IPS-20b (cell line): Measurements from ENCODE around the gene ST6GALNAC5.

Experiments
- H3K27ac ChIP-seq: one replicate; pipeline ENCODE4 v1.5.1; 2013; ENCODE audit warnings: low read length
- H3K27me3 ChIP-seq: 2 replicates; pipeline ENCODE4 v1.6.1; 2013; ENCODE audit warnings: mild to moderate bottlenecking, low read length, inconsistent platforms; ENCODE audit not compliant: insufficient read depth
- H3K36me3 ChIP-seq: 2 replicates; pipeline ENCODE4 v1.6.1; 2013; ENCODE audit warnings: low read depth, mild to moderate bottlenecking, inconsistent platforms, low read length, moderate library complexity; ENCODE audit not compliant: insufficient read depth
- H3K4me1 ChIP-seq: 2 replicates; pipeline ENCODE4 v1.6.1; 2013; ENCODE audit warnings: mild to moderate bottlenecking, control low read depth, inconsistent platforms, low read length, moderate library complexity; ENCODE audit not compliant: insufficient read depth
- H3K4me3 ChIP-seq: 2 replicates; pipeline ENCODE4 v1.5.1; 2013; ENCODE audit warnings: mild to moderate bottlenecking, low read length, inconsistent platforms
- H3K9ac ChIP-seq: 2 replicates; pipeline ENCODE4 v1.6.1; 2013; ENCODE audit warnings: low read depth, mild to moderate bottlenecking, inconsistent platforms, low read length, moderate library complexity
- H3K9me3 ChIP-seq: 2 replicates; pipeline ENCODE4 v1.6.1; 2013; ENCODE audit warnings: mild to moderate bottlenecking, low read depth, low read length, inconsistent platforms; ENCODE audit not compliant: insufficient read depth

Gene ST6GALNAC5

GRCh38 chr1:77038000-77038399 is 170.7 kb downstream of the ST6GALNAC5 start:
- no peak overlapping the region for H3K4me3 ChIP-seq
- no peak overlapping the region for H3K9ac ChIP-seq
- no peaks in the 10 kb centered on the region for H3K27me3 ChIP-seq
- no peaks in the 10 kb centered on the region for H3K36me3 ChIP-seq
- H3K27ac ChIP-seq, result no peak overlapping the region
- H3K9me3 ChIP-seq, result no peaks in the 10 kb centered on the region
- no peaks in the 10 kb centered on the region for H3K4me1 ChIP-seq

DNA sequence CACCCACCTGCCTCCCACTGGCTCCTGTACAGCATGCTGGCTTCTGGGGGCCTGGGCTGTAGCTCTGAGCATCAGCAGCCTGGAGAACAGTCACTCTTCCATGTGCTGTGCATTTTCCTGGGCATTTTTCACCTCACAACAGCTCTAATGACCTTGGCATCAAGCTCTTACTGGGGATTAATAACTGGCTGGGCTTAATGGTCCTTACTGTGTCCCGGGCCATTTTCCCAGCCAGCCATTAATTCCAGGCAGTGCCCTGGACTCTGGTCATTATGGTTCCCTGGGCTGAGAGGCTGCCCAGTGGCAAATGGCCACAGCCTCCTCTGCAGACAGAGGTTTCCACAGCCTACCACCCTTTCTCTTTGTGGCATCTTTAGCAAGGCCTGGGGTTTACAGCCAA is 171.8 kb downstream of the ST6GALNAC5 start:
- Histone ChIP-seq H3K9ac (no peak overlapping the region), H3K36me3 (no peaks in the 10 kb centered on the region), H3K27me3 (no peaks in the 10 kb centered on the region), H3K4me3 (no peak overlapping the region), H3K4me1 (no peaks in the 10 kb centered on the region), H3K9me3 (no peaks in the 10 kb centered on the region), H3K27ac (no peak overlapping the region)

- no peak overlapping the region for H3K4me3 ChIP-seq
- no peaks in the 10 kb centered on the region for H3K27me3 ChIP-seq
- H3K9ac ChIP-seq, result no peak overlapping the region
- H3K9me3 ChIP-seq, result no peaks in the 10 kb centered on the region
- no peaks in the 10 kb centered on the region for H3K36me3 ChIP-seq
- no peak overlapping the region for H3K27ac ChIP-seq
- H3K4me1 ChIP-seq, result no peaks in the 10 kb centered on the region
Observed at GRCh38 chr1:77039739-77040138, 172.5 kb downstream of the ST6GALNAC5 start.

DNA sequence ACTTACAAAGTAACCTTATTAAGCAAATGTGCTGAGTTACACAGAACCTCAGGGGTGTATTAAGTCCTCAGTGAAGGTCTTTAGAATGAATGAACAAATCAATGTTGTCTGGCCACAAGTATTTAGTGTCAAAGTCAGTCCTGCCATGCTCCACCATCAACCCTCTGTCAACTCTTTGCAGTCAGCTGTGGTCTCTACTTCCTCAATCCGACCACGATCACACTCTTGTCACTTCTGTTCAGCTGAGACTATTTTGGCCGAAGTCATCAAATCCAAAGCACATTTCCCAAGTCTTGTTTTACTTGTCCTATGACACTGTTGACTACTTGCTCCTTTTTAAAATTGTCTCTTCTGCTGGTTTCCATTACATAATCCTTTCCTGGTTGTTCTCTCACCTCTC is 173.5 kb downstream of the ST6GALNAC5 start:
- Histone ChIP-seq H3K9ac (no peak overlapping the region), H3K9me3 (no peaks in the 10 kb centered on the region), H3K4me1 (no peaks in the 10 kb centered on the region), H3K27ac (no peak overlapping the region), H3K36me3 (no peaks in the 10 kb centered on the region), H3K4me3 (no peak overlapping the region), H3K27me3 (no peaks in the 10 kb centered on the region)

DNA sequence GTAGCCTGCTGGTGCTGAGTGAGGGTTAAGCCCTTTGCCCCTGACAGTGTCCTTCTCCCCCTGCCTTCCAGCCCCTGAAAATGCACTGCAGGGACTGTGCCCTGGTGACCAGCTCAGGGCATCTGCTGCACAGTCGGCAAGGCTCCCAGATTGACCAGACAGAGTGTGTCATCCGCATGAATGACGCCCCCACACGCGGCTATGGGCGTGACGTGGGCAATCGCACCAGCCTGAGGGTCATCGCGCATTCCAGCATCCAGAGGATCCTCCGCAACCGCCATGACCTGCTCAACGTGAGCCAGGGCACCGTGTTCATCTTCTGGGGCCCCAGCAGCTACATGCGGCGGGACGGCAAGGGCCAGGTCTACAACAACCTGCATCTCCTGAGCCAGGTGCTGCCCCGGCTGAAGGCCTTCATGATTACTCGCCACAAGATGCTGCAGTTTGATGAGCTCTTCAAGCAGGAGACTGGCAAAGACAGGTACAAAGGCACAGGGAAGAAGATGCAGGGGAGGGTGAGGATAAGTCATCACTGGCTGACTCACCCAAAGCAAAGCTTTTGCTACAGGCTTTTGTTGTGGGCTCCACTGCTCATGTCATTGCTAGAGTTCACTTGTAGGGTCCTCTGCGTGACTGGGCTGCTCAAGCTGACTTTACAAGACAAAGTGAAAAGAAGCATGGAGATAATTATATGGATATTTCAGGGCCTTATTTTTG is 177.0 kb downstream of the ST6GALNAC5 start:
- H3K4me3 ChIP-seq, result no peak overlapping the region
- no peak overlapping the region for H3K9ac ChIP-seq
- H3K9me3 ChIP-seq, result no peaks in the 10 kb centered on the region
- no peaks in the 10 kb centered on the region for H3K4me1 ChIP-seq
- no peaks in the 10 kb centered on the region for H3K27me3 ChIP-seq
- H3K36me3 ChIP-seq, result no peaks in the 10 kb centered on the region
- no peak overlapping the region for H3K27ac ChIP-seq

DNA sequence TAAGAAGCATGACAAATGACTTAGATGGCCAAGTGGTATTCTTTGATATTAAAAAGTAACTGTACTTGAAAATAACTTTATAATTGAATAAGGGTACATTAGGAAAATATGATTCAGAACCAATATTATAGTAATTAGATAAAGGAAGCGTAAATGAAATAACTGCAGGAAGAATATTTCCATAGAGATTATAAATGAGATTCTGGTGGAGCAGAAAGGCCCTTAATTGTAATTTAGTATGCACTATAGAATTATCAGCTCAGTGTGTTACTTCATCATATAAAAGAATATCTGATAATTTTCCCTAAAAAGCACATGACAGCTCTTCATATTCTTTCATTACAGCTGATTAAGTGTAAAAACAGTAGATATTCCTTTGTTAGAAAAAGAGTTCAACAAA is 180.3 kb downstream of the ST6GALNAC5 start:
- H3K36me3 ChIP-seq, result no peaks in the 10 kb centered on the region
- H3K9me3 ChIP-seq, result no peaks in the 10 kb centered on the region
- no peak overlapping the region for H3K9ac ChIP-seq
- H3K27ac ChIP-seq, result no peak overlapping the region
- no peak overlapping the region for H3K4me3 ChIP-seq
- H3K27me3 ChIP-seq, result no peaks in the 10 kb centered on the region
- H3K4me1 ChIP-seq, result no peaks in the 10 kb centered on the region

- Histone ChIP-seq H3K4me3 (no peak overlapping the region), H3K4me1 (no peaks in the 10 kb centered on the region), H3K9ac (no peak overlapping the region)
Observed at GRCh38 chr1:77047978-77048614, 180.8 kb downstream of the ST6GALNAC5 start.

GRCh38 chr1:77048615-77049005 is 181.3 kb downstream of the ST6GALNAC5 start:
- Histone ChIP-seq H3K27ac (no peak overlapping the region), H3K9me3 (no peaks in the 10 kb centered on the region), H3K9ac (no peak overlapping the region), H3K36me3 (no peaks in the 10 kb centered on the region), H3K27me3 (no peaks in the 10 kb centered on the region), H3K4me3 (no peak overlapping the region), H3K4me1 (no peaks in the 10 kb centered on the region)

More at GRCh38 chr1:77047978-77048614, 180.8 kb downstream of the ST6GALNAC5 start:
- H3K27me3 ChIP-seq, result no peaks in the 10 kb centered on the region
- H3K27ac ChIP-seq, result no peak overlapping the region
- H3K36me3 ChIP-seq, result no peaks in the 10 kb centered on the region
- no peaks in the 10 kb centered on the region for H3K9me3 ChIP-seq

DNA sequence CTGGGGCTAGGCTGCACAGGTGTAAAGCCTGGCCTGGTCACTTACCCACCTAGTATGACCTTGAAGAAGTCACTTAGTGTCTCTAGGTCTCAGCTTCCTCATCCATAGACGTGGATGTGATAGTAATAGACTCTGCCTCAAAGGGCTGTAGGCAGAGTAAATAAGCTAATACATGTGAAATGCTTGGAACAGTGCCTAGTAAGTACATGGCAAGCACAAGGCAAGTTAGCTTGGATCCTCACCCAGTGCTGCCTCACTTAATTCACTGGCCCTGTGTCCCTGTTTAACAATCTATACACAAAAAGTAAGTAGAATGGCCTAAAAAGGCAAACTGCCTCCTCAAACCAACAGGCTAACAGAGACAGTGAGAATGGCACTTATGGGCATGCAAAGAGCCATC is 184.1 kb downstream of the ST6GALNAC5 start:
- no peaks in the 10 kb centered on the region for H3K27me3 ChIP-seq
- H3K36me3 ChIP-seq, result no peaks in the 10 kb centered on the region
- H3K4me1 ChIP-seq, result no peaks in the 10 kb centered on the region
- H3K9ac ChIP-seq, result no peak overlapping the region
- no peak overlapping the region for H3K27ac ChIP-seq
- H3K9me3 ChIP-seq, result no peaks in the 10 kb centered on the region
- H3K4me3 ChIP-seq, result no peak overlapping the region

DNA sequence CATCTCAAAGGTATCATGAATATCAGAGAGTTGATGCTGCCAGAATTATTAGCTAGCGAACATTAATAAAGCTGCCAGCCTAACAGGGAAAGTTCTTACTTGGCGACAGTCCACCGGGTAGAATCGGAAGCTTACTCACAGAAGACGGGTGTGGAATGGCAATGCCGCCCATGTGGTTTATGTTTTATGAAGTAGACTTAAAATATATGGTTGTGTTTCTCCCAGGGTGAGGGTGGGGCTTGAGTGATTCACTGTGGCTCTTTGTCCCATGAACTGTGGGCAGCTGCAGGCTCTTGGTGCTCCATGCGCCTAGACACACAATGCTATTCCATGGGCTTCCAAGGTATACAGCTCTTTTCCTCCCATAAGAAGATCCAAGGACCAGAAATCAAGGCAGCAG is 189.2 kb downstream of the ST6GALNAC5 start:
- Histone ChIP-seq H3K27me3 (no peaks in the 10 kb centered on the region), H3K4me1 (peaks cover 21% of the 10 kb centered on the region), H3K9me3 (no peaks in the 10 kb centered on the region), H3K9ac (no peak overlapping the region), H3K27ac (no peak overlapping the region), H3K36me3 (no peaks in the 10 kb centered on the region), H3K4me3 (no peak overlapping the region)

DNA sequence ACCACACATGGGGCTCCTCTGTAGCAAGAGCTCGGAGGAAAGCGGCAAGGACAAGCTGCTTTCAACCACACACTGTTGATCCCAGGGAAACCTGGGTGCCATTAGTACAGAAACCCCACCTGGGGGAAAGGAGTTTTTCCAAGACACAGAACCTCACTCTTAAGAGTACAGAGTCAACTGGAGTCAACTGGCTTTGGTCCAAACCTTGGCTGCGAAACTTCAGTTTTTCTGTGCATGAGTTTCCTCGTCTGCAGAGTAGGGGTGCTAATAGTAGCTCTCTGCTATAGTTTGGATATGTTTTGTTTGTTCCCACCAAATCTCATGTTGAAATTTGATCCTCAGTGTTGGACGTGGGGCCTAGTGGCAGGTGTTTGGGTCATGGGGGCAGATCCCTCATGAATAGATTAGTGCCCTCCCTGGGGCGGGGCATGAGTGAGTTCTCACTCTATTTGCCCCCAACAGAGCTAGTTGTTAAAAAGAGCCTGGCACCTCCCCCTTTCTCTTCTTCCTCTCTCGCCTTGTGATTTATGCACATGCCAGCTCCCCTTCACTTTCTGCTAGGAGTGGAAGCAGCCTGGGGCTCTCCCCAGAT is 190.8 kb downstream of the ST6GALNAC5 start:
- H3K27ac ChIP-seq, result no peak overlapping the region
- H3K4me1 ChIP-seq, result peaks cover 21% of the 10 kb centered on the region
- no peak overlapping the region for H3K9ac ChIP-seq
- no peaks in the 10 kb centered on the region for H3K9me3 ChIP-seq
- no peak overlapping the region for H3K4me3 ChIP-seq
- H3K27me3 ChIP-seq, result no peaks in the 10 kb centered on the region
- no peaks in the 10 kb centered on the region for H3K36me3 ChIP-seq

DNA sequence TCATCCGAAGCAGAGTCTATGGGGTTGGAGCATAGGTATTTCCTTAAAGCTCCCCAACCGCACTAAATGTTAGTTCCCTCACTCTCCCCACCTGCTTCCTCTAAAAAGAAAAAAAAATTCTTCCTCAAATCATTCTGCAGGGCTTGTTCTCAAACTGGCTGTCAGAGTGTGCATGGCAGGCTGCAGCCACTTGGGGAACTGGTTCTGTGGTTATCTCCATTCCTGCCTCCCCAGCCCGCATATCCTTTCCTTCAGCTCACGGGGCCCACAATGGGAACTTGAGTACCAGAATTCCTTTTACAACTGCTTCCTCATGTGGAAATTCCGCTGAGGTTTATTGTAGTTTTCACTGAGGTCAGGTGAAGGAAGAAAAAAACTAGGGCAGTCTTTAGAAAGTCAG is 192.7 kb downstream of the ST6GALNAC5 start:
- Histone ChIP-seq H3K9me3 (no peaks in the 10 kb centered on the region), H3K9ac (no peak overlapping the region), H3K4me1 (peaks cover 21% of the 10 kb centered on the region), H3K27me3 (no peaks in the 10 kb centered on the region), H3K27ac (no peak overlapping the region), H3K4me3 (no peak overlapping the region), H3K36me3 (no peaks in the 10 kb centered on the region)
